EL (cell line): ENCODE data around the gene TTR.

ENCODE experiments used
- DNase-seq: peaks from one replicate; pipeline ENCODE4 v3.0.0-alpha.2; 2016

Gene TTR

GRCh38 chr18:31581498-31582197 lies 10.0 kb upstream of the TTR start:
- no peak for DNase-seq

GRCh38 chr18:31583185-31583854 lies 8.4 kb upstream of the TTR start:
- DNase-seq: no peak

- DNase-seq: no peak
Observed at GRCh38 chr18:31585991-31586390, 5.7 kb upstream of the TTR start.

GRCh38 chr18:31586616-31587015 lies 5.1 kb upstream of the TTR start:
- DNase-seq: no peak

GRCh38 chr18:31587529-31587928 lies 4.1 kb upstream of the TTR start:
- no peak for DNase-seq

GRCh38 chr18:31590570-31590969 lies 1.1 kb upstream of the TTR start:
- DNase-seq: no peak

- no peak for DNase-seq
Observed at GRCh38 chr18:31591113-31591512, 564 bp upstream of the TTR start.

GRCh38 chr18:31592506-31593157 lies 955 bp downstream of the TTR start:
- DNase-seq: no peak

- DNase-seq: no peak
Observed at GRCh38 chr18:31595121-31595771, 3.6 kb downstream of the TTR start.

- no peak for DNase-seq
Observed at GRCh38 chr18:31596081-31596872, 4.6 kb downstream of the TTR start.

GRCh38 chr18:31598021-31598805 lies 6.5 kb downstream of the TTR start:
- no peak for DNase-seq

- no peak for DNase-seq
Observed at GRCh38 chr18:31603315-31603714, 11.6 kb downstream of the TTR start.

GRCh38 chr18:31606265-31606664 lies 14.6 kb downstream of the TTR start:
- no peak for DNase-seq

- DNase-seq: no peak
Observed at GRCh38 chr18:31607384-31607783, 15.7 kb downstream of the TTR start.

GRCh38 chr18:31609886-31610285 lies 18.2 kb downstream of the TTR start:
- DNase-seq: no peak

- no peak for DNase-seq
Observed at GRCh38 chr18:31610286-31611205, 18.9 kb downstream of the TTR start.

GRCh38 chr18:31611511-31611910 lies 19.8 kb downstream of the TTR start:
- no peak for DNase-seq

GRCh38 chr18:31612124-31612523 lies 20.4 kb downstream of the TTR start:
- no peak for DNase-seq

- DNase-seq: no peak
Observed at GRCh38 chr18:31614044-31614443, 22.4 kb downstream of the TTR start.

- no peak for DNase-seq
Observed at GRCh38 chr18:31616586-31616985, 24.9 kb downstream of the TTR start.
